HG03066 (cell line): ENCODE measurements around the gene CD300C.
"Not testable (repeated sequence)": the region's sequence is repeated elsewhere in the genome, so short reads cannot be mapped to it uniquely, and the experiment has no call there.

Experiments used
- ATAC-seq: cut with Tn5 transposase; IDR thresholded peaks from one replicate; pipeline ENCODE4 v1.9.1; 2021; ENCODE audit warnings: low read depth; ENCODE audit not compliant: unreplicated experiment

The CD300C gene

GRCh38 chr17:74545843-74546230 is at the start of gene CD300C:
Gene CD300C, minus strand, starts transcription at chr17:74546115. Its CDS starts 333 bp downstream, at chr17:74545782.
- ATAC-seq: no peak

DNA sequence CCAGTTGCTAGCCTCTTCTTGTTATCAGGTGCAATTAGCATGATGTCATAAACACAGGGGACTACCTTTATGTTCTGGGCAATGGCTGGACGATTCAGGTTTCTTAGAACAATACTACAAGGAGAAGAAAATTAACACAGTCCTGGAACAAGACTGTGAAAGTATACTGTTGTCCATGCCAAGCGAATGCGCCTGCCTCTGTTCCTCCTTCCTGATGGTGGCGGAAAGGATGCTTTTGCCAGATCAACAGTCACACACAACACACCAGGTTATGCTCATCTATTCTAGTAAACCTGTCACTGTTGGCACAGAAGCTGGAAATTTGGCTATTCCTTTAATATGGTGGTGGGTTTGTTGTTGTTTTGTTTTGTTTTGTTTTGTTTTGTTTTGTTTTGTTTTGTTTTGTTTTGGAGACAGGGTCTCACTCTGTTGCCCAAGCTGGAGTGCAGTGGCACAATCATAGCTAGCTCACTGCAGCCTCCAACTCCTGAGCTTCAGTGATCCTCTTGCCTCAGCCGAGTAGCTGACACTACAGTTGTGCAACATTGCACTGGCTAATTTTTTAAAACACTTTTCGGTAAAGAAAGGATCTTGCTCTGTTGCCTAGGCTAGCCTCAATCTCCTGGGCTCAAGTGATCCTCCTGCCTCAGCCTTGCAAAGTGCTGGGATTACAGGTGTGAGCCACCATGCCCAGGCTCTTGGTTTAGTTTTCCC is 49.3 kb upstream of the CD300C start:
- ATAC-seq: no peak

- no peak for ATAC-seq
These were observed 46.4 kb upstream of the CD300C start, which contains the start of gene CD300LD for GRCh38 chr17:74592087-74592990. Gene CD300LD, minus strand, starts transcription at chr17:74592283. Its CDS starts 81 bp downstream, at chr17:74592202.

DNA sequence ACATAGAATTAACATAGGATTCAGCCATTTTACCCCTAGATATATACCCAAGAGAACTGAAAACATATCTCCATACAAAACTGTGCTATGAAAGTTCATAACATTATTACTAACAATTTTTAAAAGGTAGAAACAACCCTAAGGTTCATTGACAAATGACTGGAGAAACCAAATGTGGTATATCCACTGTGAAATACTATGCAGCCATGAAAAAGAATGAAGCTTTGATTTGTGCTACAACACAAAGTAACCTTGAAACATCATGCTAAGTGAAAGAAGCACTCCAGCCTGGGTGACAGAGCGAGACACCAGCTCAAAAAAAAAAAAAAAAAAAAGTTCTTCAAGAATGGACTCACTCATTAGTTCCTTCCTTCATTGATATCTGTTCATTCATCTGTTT is 45.6 kb upstream of the CD300C start:
- ATAC-seq: no peak

DNA sequence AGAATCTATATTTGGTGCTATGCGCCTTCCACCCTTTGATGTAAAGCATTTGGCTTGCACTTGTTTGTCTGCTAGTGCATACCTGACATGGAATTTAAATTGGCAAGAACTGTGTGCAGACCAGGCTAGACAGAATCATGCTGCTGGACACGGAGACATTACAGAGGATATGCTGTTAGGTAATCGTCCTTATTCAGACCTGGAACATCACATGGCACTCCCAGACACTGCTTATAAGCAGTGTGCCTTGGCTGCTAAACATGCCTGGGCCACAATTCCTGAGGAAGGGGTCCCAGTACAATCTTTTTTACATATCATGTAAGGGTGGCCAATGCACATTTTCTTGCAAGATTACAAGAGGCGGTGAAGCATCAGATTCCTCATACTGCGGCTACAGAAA is 39.8 kb upstream of the CD300C start:
- ATAC-seq: no peak

- ATAC-seq: no peak
These were observed 38.6 kb upstream of the CD300C start for GRCh38 chr17:74584292-74585060.

DNA sequence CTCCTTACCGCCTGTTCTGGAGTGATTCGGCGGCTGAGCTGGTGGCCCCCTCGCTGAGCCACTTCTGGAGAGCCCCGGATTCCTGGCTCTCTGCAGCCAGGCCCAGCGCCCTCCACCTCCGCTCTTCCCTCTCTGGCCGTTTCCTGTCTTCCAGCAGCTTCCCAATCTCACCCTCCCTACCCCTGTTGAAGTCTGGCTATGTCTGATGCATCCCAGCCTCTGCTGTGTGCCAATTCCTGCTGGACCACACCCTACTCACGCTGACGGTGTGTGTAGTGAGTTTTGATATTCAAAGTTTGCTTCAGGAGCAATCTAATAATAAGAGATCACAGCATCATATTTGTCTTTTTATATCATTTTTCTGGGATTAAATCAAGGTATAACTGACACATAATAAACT is 36.7 kb upstream of the CD300C start:
- no peak for ATAC-seq

DNA sequence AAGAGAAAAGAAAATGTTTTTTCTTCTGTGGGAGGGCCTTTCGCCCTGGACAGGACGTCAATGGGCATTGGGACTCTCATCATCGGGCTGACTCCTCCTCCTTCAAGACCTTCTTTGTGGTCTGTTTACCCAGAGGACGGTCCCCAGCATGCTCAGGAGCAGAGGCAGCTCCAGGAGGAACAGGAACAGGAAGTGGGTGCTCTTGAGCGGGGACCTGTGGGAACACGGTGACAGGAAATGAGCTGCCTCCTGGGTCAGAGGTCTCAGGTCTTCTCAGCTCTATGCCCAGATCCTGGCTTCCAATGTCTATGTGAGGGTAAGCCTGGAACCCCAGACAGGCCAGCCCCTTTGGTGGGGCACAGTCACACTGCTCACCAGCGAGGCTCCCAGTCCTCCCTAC is 34.0 kb upstream of the CD300C start:
- no peak for ATAC-seq

DNA sequence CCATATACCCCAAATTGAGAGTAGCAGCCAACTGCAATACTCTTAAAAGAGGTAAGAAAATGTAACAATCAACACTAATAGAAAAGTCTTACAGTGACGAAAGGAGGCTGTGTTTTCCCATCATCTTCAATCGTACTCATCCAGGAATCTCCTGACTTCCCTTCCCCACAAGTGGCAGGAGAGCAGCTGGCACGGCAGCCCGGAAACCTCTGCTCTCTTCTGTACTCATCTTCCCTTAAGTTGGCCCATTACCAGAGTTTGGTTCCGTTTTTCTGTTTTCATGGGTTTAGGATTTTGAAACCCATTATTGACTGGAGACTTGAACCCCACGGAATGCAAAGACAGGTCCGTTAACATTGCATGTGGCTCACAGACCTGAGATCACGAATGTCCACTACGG is 33.1 kb upstream of the CD300C start:
- no peak for ATAC-seq

GRCh38 chr17:74574489-74575142 is 28.7 kb upstream of the CD300C start:
- ATAC-seq: no peak

DNA sequence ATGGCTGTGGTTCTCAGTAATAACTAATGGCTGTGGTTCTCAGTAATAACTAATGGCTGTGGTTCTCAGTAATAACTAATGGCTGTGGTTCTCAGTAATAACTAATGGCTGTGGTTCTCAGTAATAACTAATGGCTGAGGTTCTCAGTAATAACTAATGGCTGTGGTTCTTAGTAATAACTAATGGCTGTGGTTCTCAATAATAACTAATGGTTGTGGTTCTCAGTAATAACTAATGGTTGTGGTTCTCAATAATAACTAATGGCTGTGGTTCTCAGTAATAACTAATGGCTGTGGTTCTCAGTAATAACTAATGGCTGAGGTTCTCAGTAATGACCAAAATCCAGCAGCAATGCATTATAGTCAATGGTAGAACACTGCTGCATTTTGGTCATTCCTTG is 27.7 kb upstream of the CD300C start:
- not testable (repeated sequence) for ATAC-seq

DNA sequence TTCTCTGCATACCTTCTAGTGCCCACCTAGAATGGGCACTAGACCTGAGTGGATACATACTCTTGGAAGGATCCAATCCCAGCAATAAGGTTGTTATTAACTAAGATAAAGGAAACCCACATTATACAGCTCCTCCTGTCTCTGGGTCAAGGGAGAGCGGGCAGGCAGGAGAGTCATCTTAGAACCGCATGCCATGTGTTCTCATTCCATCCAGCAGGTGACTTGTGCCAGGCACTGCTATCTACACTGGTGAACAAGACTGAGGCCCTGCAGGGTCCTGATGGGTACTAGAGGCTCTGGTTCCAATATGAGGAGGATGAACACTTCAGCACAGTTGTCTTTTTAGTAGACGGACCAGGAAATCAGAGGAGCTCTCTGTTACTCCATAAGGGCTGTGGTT is 27.3 kb upstream of the CD300C start:
- no peak for ATAC-seq

GRCh38 chr17:74571621-74572270 is 25.8 kb upstream of the CD300C start:
- no peak for ATAC-seq

- ATAC-seq: no peak
These were observed 23.4 kb upstream of the CD300C start for GRCh38 chr17:74569020-74570003.

GRCh38 chr17:74568106-74568873 is 22.4 kb upstream of the CD300C start:
- ATAC-seq: no peak

- ATAC-seq: no peak
These were observed 21.5 kb upstream of the CD300C start, which contains the start of gene CD300H for GRCh38 chr17:74567397-74567796. Gene CD300H, minus strand, starts transcription at chr17:74567509.

DNA sequence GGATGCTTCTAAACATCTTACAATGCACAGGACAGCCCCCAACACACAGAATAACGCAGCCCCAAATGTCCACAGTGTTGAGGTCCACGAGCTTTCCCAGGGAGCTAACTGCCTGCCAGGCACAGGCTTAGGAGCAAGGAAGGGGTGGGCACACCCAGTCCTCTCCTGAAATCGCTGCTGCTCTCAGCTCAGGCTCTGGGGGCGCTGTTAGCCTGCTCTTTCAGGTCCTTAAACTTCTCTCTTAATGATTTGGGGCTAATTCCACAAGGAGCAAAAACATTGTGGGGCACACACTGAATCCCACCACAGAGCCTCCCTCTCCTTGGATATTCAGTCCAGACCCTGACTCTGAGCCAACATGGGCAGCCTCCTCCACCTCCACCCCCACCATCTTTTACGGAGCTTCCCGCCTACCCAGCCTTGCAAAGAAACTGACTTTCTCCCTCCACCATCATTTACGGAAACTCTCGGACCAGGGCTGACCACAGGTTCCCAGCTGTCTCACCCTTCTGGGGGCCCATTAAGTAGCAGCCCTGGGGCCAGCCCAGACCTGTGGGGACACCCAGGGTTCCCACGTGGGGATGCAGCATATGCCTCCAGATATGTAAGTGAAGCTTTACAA is 20.3 kb upstream of the CD300C start:
- ATAC-seq: no peak

GRCh38 chr17:74565126-74565525 is 19.2 kb upstream of the CD300C start:
- ATAC-seq: no peak
